Stimulated activated naive CD8-positive, alpha-beta T cell treated with anti-CD3 and anti-CD28 coated beads, Interleukin-15, amount 100 ng/mL, for 72 hours (primary cell): ENCODE measurements around the gene PEDS1.
"Not testable (repeated sequence)": the region's sequence is repeated elsewhere in the genome, so short reads cannot be mapped to it uniquely, and the experiment has no call there.

Source experiments
- ATAC-seq: fragments of 150-1000 bp; cut with Tn5 transposase; 2 replicates; pipeline ENCODE4 v1.10.0; 2021; ENCODE audit warnings: mild to moderate bottlenecking, moderate library complexity
- DNase-seq, 2 donors: peaks; one replicate each; pipeline ENCODE4 v3.0.0; 2021 to 2022
- H3K27ac Mint-ChIP-seq, 2 donors: one replicate each; pipeline ENCODE4 v1.8.0; 2022; ENCODE audit warnings: mild to moderate bottlenecking in 2 of 2, mixed read lengths in 2 of 2, moderate library complexity in 2 of 2
- H3K27me3 Mint-ChIP-seq: one replicate; pipeline ENCODE4 v1.8.0; 2022; ENCODE audit warnings: mixed read lengths
- H3K4me1 Mint-ChIP-seq: one replicate; pipeline ENCODE4 v1.8.0; 2022; ENCODE audit warnings: mild to moderate bottlenecking, mixed read lengths
- H3K4me3 Mint-ChIP-seq, 2 donors: one replicate each; pipeline ENCODE4 v1.8.0; 2022; ENCODE audit warnings: mild to moderate bottlenecking in 2 of 2, mixed read lengths in 2 of 2, moderate library complexity in 1 of 2
- H3K9me3 Mint-ChIP-seq, 2 donors: one replicate each; pipeline ENCODE4 v1.8.0; 2022; ENCODE audit warnings: mixed read lengths in 2 of 2

PEDS1 gene

DNA sequence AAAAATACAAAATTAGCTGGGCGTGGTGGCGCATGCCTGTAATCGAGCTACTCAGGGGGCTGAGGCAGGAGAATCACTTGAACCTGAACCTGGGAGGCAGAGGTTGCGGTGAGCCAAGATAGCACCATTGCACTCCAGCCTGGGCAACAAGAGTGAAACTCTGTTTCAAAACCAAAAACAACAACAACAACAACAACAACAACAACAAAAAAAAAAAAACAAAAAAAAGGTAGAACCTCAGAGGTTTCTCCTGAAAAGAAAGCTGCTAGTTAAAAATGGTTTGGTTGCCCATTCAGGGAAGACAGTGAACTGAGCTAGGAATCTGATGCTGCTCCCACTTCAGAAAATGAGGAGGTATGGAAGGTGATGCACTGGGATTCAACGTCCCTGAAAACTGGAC, 46.9 kb downstream of the PEDS1 start:
- not testable (repeated sequence) for H3K4me3 Mint-ChIP-seq, H3K9me3 Mint-ChIP-seq, DNase-seq, H3K27ac Mint-ChIP-seq, ATAC-seq, H3K27me3 Mint-ChIP-seq
- peaks cover 83% of the 10 kb centered on the region for H3K4me1 Mint-ChIP-seq
